HL-60 (cell line): ENCODE data around the gene SH3GL3.

Source experiments
- DNase-seq, 2 experiments: peaks; one replicate each; pipeline ENCODE4 v3.0.0-alpha.2; 2010 to 2020; ENCODE audit warnings: low read depth in 1 of 2, low spot score in 1 of 2
- H3K27ac ChIP-seq: fragments of 250-450 bp; sonication (Bioruptor Pico); replicated peaks from 2 replicates; pipeline ENCODE4 v1.5.1; 2020; ENCODE audit warnings: mild to moderate bottlenecking, moderate library complexity
- H3K27me3 ChIP-seq: fragments of 250-450 bp; sonication (Bioruptor Pico); 2 replicates; pipeline ENCODE4 v1.5.1; 2021; ENCODE audit warnings: mild to moderate bottlenecking, moderate library complexity; ENCODE audit not compliant: insufficient read depth, poor library complexity, severe bottlenecking
- H3K4me3 ChIP-seq: replicated peaks from 2 replicates; pipeline ENCODE4 v1.5.1; 2011; ENCODE audit warnings: mild to moderate bottlenecking, control low read depth, low read length; ENCODE audit not compliant: insufficient read depth
- CTCF ChIP-seq: IDR thresholded peaks from one replicate; pipeline ENCODE4 v1.5.1; 2011; ENCODE audit warnings: low read length, control low read depth, inconsistent platforms; ENCODE audit not compliant: insufficient read depth
- GABPA ChIP-seq: IDR thresholded peaks from 2 replicates; pipeline ENCODE4 v1.6.1; 2012; ENCODE audit warnings: low read depth
- POLR2AphosphoS5 ChIP-seq: IDR thresholded peaks from 2 replicates; pipeline ENCODE4 v1.6.1; 2012; ENCODE audit warnings: low read depth
- REST ChIP-seq: IDR thresholded peaks from 2 replicates; pipeline ENCODE4 v1.6.1; 2012; ENCODE audit warnings: low read depth; ENCODE audit not compliant: insufficient replicate concordance
- SPI1 ChIP-seq: IDR thresholded peaks from 2 replicates; pipeline ENCODE4 v1.6.1; 2012; ENCODE audit warnings: low read depth, mild to moderate bottlenecking, borderline replicate concordance

SH3GL3 gene

GRCh38 chr15:83644439-83644838 is 197.3 kb downstream of the SH3GL3 start:
- no peak for TF ChIP-seq SPI1
- no peak for TF ChIP-seq REST
- TF ChIP-seq POLR2AphosphoS5 = no peak
- no peak for TF ChIP-seq CTCF
- TF ChIP-seq GABPA = no peak
- Histone ChIP-seq H3K4me3 (no peak overlapping the region), H3K27me3 (no peaks in the 10 kb centered on the region), H3K27ac (no peak overlapping the region)
- DNase-seq = no peak

- no peak for TF ChIP-seq POLR2AphosphoS5
- no peak for TF ChIP-seq SPI1
- no peak for TF ChIP-seq CTCF
- TF ChIP-seq GABPA = no peak
- no peak for TF ChIP-seq REST
- H3K27me3 ChIP-seq = peaks cover 3% of the 10 kb centered on the region
- no peak overlapping the region for H3K27ac ChIP-seq
- H3K4me3 ChIP-seq = no peak overlapping the region
- DNase-seq = no peak
These were observed 203.7 kb downstream of the SH3GL3 start for GRCh38 chr15:83650831-83651230.

- TF ChIP-seq REST = no peak
- no peak for TF ChIP-seq POLR2AphosphoS5
- TF ChIP-seq CTCF = no peak
- no peak for TF ChIP-seq GABPA
- no peak for TF ChIP-seq SPI1
- Histone ChIP-seq H3K27ac (no peak overlapping the region), H3K27me3 (peaks cover 3% of the 10 kb centered on the region), H3K4me3 (no peak overlapping the region)
- no peak for DNase-seq
These were observed 204.4 kb downstream of the SH3GL3 start for GRCh38 chr15:83651541-83651940.
